ENCODE data around the gene SLC2A9.

Gene SLC2A9

GRCh38 chr4:9875516-9875915, 145.8 kb downstream of the SLC2A9 start:
- peak; percentile 66 for DNase-seq (ENCODE audit: low read depth, low spot score)
- no peak overlapping the region for H3K4me3 ChIP-seq (ENCODE audit: low read length)

GRCh38 chr4:9874385-9874784, 146.9 kb downstream of the SLC2A9 start:
- DNase-seq (ENCODE audit: low read depth, low spot score): no peak
- H3K4me3 ChIP-seq (ENCODE audit: low read length): no peak overlapping the region

- peak; percentile 98 for DNase-seq (ENCODE audit: low read depth, low spot score)
- no peak overlapping the region for H3K4me3 ChIP-seq (ENCODE audit: low read length)
Measured at GRCh38 chr4:9870165-9870790, 151.0 kb downstream of the SLC2A9 start.

- no peak overlapping the region for H3K4me3 ChIP-seq (ENCODE audit: low read length)
- DNase-seq (ENCODE audit: low read depth, low spot score): no peak
Measured at GRCh38 chr4:9867751-9868425, 153.4 kb downstream of the SLC2A9 start.

- DNase-seq (ENCODE audit: low read depth, low spot score): no peak
- H3K4me3 ChIP-seq (ENCODE audit: low read length): no peak overlapping the region
Measured at GRCh38 chr4:9866931-9867330, 154.4 kb downstream of the SLC2A9 start.

- no peak for DNase-seq (ENCODE audit: low read depth, low spot score)
- no peak overlapping the region for H3K4me3 ChIP-seq (ENCODE audit: low read length)
Measured at GRCh38 chr4:9861561-9861960, 159.7 kb downstream of the SLC2A9 start.

- DNase-seq (ENCODE audit: low read depth, low spot score): no peak
- no peak overlapping the region for H3K4me3 ChIP-seq (ENCODE audit: low read length)
Measured at GRCh38 chr4:9859810-9860209, 161.5 kb downstream of the SLC2A9 start.

- no peak overlapping the region for H3K4me3 ChIP-seq (ENCODE audit: low read length)
- no peak for DNase-seq (ENCODE audit: low read depth, low spot score)
Measured at GRCh38 chr4:9849538-9849920, 171.8 kb downstream of the SLC2A9 start.

- DNase-seq (ENCODE audit: low read depth, low spot score): no peak
- no peak overlapping the region for H3K4me3 ChIP-seq (ENCODE audit: low read length)
Measured at GRCh38 chr4:9847968-9848748, 173.1 kb downstream of the SLC2A9 start.

GRCh38 chr4:9845791-9846493, 175.4 kb downstream of the SLC2A9 start:
- peak; percentile 26 for DNase-seq (ENCODE audit: low read depth, low spot score)
- no peak overlapping the region for H3K4me3 ChIP-seq (ENCODE audit: low read length)

GRCh38 chr4:9841072-9841471, 180.2 kb downstream of the SLC2A9 start:
- DNase-seq (ENCODE audit: low read depth, low spot score): no peak
- no peak overlapping the region for H3K4me3 ChIP-seq (ENCODE audit: low read length)

GRCh38 chr4:9835430-9835829, 185.9 kb downstream of the SLC2A9 start:
- no peak overlapping the region for H3K4me3 ChIP-seq (ENCODE audit: low read length)
- no peak for DNase-seq (ENCODE audit: low read depth, low spot score)

GRCh38 chr4:9833421-9833820, 187.9 kb downstream of the SLC2A9 start:
- H3K4me3 ChIP-seq (ENCODE audit: low read length): no peak overlapping the region
- no peak for DNase-seq (ENCODE audit: low read depth, low spot score)

GRCh38 chr4:9832640-9833039, 188.7 kb downstream of the SLC2A9 start:
- no peak overlapping the region for H3K4me3 ChIP-seq (ENCODE audit: low read length)
- no peak for DNase-seq (ENCODE audit: low read depth, low spot score)

- DNase-seq (ENCODE audit: low read depth, low spot score): no peak
- no peak overlapping the region for H3K4me3 ChIP-seq (ENCODE audit: low read length)
Measured at GRCh38 chr4:9826551-9826950, 194.7 kb downstream of the SLC2A9 start.

GRCh38 chr4:9825049-9825448, 196.2 kb downstream of the SLC2A9 start:
- H3K4me3 ChIP-seq (ENCODE audit: low read length): no peak overlapping the region
- DNase-seq (ENCODE audit: low read depth, low spot score): peak; percentile 92

- no peak overlapping the region for H3K4me3 ChIP-seq (ENCODE audit: low read length)
- DNase-seq (ENCODE audit: low read depth, low spot score): no peak
Measured at GRCh38 chr4:9820343-9820742, 201.0 kb downstream of the SLC2A9 start.

- H3K4me3 ChIP-seq (ENCODE audit: low read length): no peak overlapping the region
- DNase-seq (ENCODE audit: low read depth, low spot score): no peak
Measured at GRCh38 chr4:9816285-9816684, 205.0 kb downstream of the SLC2A9 start.

GRCh38 chr4:9812501-9813340, 208.6 kb downstream of the SLC2A9 start:
- no peak for DNase-seq (ENCODE audit: low read depth, low spot score)
- H3K4me3 ChIP-seq (ENCODE audit: low read length): no peak overlapping the region
